Chondrocyte (in vitro differentiated cells): ENCODE results near the gene SRL. TPM values are rescaled to one million over a fixed set of nuclear protein-coding genes. Genes with fewer than 3 reads are reported as not detected.

Experiments
- DNase-seq: peaks from one replicate; pipeline ENCODE4 v3.0.0; 2021; ENCODE audit warnings: mixed read lengths, low spot score
- H3K27ac Mint-ChIP-seq: one replicate; pipeline ENCODE4 v1.8.0; 2021; ENCODE audit warnings: mild to moderate bottlenecking, moderate library complexity, mixed read lengths; ENCODE audit not compliant: unreplicated experiment
- H3K27me3 Mint-ChIP-seq: 2 replicates; pipeline ENCODE4 v1.8.0; 2021; ENCODE audit warnings: low read depth, mixed read lengths
- H3K36me3 Mint-ChIP-seq: 2 replicates; pipeline ENCODE4 v1.8.0; 2021; ENCODE audit warnings: low read depth, mixed read lengths
- H3K4me1 Mint-ChIP-seq: 2 replicates; pipeline ENCODE4 v1.8.0; 2021; ENCODE audit warnings: low read depth, mild to moderate bottlenecking, mixed read lengths
- H3K4me3 Mint-ChIP-seq: one replicate; pipeline ENCODE4 v1.8.0; 2021; ENCODE audit warnings: mild to moderate bottlenecking, moderate library complexity, mixed read lengths; ENCODE audit not compliant: unreplicated experiment
- H3K9me3 Mint-ChIP-seq: 2 replicates; pipeline ENCODE4 v1.8.0; 2021; ENCODE audit warnings: low read depth, mixed read lengths
- CTCF ChIP-seq: fragments of 200-600 bp; sonication (generic); IDR thresholded peaks from 2 replicates; pipeline ENCODE4 v1.5.0; 2021; ENCODE audit warnings: antibody characterized with exemption, mild to moderate bottlenecking, moderate library complexity
- total RNA-seq: library from RNA; stranded (reverse); gene quantifications from 3 replicates; pipeline ENCODE4 v1.2.1, GENCODE V29; 2021

The SRL gene
- total RNA-seq, 1 donor from 2014 or later: not detected

- no peaks in the 10 kb centered on the region for H3K27me3 Mint-ChIP-seq
- H3K9me3 Mint-ChIP-seq: peaks cover 6% of the 10 kb centered on the region
- DNase-seq: no peak
- no peak overlapping the region for H3K4me3 Mint-ChIP-seq
- no peak overlapping the region for H3K27ac Mint-ChIP-seq
- no peak for TF ChIP-seq CTCF
- H3K4me1 Mint-ChIP-seq: peaks cover 10% of the 10 kb centered on the region
- peaks cover 4% of the 10 kb centered on the region for H3K36me3 Mint-ChIP-seq
Observed at GRCh38 chr16:4283441-4283840, 41.6 kb upstream of the SRL start.

GRCh38 chr16:4280625-4281024, 38.7 kb upstream of the SRL start:
- TF ChIP-seq CTCF: no peak
- Mint-ChIP-seq H3K4me3 (no peak overlapping the region), H3K27ac (no peak overlapping the region), H3K27me3 (no peaks in the 10 kb centered on the region), H3K9me3 (peaks cover 6% of the 10 kb centered on the region), H3K36me3 (peaks cover 4% of the 10 kb centered on the region), H3K4me1 (peaks cover 3% of the 10 kb centered on the region)
- DNase-seq: no peak

- peaks cover 6% of the 10 kb centered on the region for H3K9me3 Mint-ChIP-seq
- H3K27me3 Mint-ChIP-seq: no peaks in the 10 kb centered on the region
- H3K4me3 Mint-ChIP-seq: no peak overlapping the region
- no peak for TF ChIP-seq CTCF
- H3K27ac Mint-ChIP-seq: no peak overlapping the region
- no peak for DNase-seq
- H3K36me3 Mint-ChIP-seq: peaks cover 2% of the 10 kb centered on the region
- H3K4me1 Mint-ChIP-seq: peaks cover 3% of the 10 kb centered on the region
Observed at GRCh38 chr16:4277987-4278513, 36.2 kb upstream of the SRL start.

- H3K4me1 Mint-ChIP-seq: peaks cover 4% of the 10 kb centered on the region
- peaks cover 3% of the 10 kb centered on the region for H3K9me3 Mint-ChIP-seq
- no peak overlapping the region for H3K4me3 Mint-ChIP-seq
- no peak overlapping the region for H3K27ac Mint-ChIP-seq
- TF ChIP-seq CTCF: no peak
- DNase-seq: no peak
- no peaks in the 10 kb centered on the region for H3K27me3 Mint-ChIP-seq
- H3K36me3 Mint-ChIP-seq: peaks cover 2% of the 10 kb centered on the region
Observed at GRCh38 chr16:4275861-4276260, 34.0 kb upstream of the SRL start.

- Mint-ChIP-seq H3K27ac (peak overlapping the region; percentile 70), H3K4me3 (peak overlapping the region; percentile 77), H3K36me3 (no peaks in the 10 kb centered on the region), H3K9me3 (no peaks in the 10 kb centered on the region), H3K27me3 (no peaks in the 10 kb centered on the region), H3K4me1 (peaks cover 7% of the 10 kb centered on the region)
- peak; percentile 77 for TF ChIP-seq CTCF
- DNase-seq: no peak
Observed at GRCh38 chr16:4273858-4274311, 32.0 kb upstream of the SRL start.
